GM21526 (cell line): ENCODE results near the gene PLA2G4E.

ENCODE experiments used
- ATAC-seq: cut with Tn5 transposase; IDR thresholded peaks from one replicate; pipeline ENCODE4 v1.9.1; 2021; ENCODE audit warnings: moderate library complexity; ENCODE audit not compliant: unreplicated experiment, low FRiP score

PLA2G4E gene

DNA sequence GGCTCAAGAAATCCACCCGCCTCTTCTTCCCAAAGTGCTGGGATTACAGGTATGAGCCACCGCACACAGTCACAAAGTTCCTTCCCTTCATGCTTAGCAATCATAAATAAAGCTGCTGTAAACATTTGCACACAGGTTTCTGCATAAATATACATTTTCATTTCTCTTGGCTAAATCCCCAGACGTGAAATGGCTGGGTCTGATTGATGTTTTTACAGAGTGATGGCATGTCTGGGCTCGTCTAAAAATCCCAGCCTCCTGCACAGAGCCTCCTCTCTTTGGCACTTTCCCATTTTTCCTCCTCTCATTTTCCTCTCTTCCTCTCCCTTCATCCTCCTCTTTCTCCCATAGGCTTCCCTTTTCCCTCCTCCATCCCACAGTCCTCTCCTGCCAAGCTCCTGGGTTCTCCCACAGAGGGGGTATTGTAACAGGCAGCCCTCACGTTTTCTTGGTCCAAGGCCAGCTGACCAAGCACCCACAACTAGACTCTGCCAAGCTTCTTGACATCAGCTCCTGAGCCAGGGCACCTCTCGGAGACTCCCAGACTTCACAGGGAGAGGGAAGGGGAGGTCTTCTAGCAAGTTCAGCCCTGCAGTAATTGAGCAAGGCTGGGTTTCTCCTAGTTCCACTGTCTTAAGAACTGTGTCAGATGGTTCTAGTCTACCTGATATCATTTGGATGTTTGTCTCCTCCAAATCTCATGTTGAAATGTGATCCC lies 10.5 kb upstream of the PLA2G4E start:
- ATAC-seq: no peak

DNA sequence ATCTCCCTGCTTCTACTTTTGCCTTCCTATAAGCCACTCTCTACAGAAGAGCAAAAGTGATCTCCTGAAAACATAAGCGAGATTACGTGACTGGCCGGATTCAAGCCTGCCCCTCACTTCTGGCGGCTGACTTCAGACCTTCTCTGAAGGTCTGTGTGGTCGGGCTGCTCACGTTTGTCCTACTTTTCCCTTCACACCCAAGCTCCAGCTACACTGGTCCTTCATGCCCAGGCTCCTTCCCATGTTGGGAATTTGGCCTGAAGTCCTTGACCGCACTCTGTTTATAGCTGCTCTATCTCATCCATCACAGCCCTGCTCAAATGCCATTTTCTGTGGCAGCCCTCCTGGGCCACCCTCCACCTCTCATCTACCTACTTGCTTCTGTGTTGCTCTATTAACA lies 6.7 kb upstream of the PLA2G4E start:
- no peak for ATAC-seq

DNA sequence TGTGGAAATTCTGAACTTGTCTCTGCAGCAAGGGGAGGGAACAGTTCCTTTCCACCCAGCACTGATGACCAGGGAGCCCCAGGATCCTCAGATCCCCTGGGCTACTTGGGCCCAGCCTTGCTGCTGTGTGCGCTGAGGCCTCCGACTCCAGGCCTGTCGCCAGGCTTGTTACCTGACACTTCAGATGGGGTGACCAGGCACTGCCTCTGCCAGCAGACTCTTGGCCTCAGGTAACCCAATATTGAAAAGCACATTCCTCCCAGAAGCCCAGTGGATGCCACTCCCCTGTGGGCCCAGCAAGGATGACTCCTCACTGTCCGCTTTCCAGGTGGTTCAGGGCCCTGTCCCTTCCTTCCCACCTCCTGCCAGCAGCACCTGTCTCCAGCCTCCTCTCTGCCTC lies 3.5 kb upstream of the PLA2G4E start:
- no peak for ATAC-seq

DNA sequence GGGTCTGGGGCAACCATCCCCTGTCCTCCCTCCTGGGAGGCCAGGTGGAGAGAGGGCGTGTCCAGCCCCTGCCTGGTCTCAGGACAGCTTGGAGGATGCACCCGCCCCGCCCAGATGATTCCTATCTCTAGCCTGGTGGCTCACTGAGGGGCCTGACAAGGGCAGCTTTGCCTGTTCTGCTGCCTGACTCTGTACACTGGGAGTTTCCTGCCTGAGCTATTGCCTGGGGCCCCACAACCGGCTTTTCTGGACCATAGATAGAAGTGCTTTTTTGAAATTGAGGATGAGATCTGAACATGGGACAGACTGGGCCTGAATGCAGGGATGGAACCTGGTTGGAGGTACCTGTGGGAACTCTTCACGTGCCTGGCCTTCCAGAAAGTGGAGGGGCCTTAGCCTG lies 751 bp upstream of the PLA2G4E start:
- ATAC-seq: no peak

DNA sequence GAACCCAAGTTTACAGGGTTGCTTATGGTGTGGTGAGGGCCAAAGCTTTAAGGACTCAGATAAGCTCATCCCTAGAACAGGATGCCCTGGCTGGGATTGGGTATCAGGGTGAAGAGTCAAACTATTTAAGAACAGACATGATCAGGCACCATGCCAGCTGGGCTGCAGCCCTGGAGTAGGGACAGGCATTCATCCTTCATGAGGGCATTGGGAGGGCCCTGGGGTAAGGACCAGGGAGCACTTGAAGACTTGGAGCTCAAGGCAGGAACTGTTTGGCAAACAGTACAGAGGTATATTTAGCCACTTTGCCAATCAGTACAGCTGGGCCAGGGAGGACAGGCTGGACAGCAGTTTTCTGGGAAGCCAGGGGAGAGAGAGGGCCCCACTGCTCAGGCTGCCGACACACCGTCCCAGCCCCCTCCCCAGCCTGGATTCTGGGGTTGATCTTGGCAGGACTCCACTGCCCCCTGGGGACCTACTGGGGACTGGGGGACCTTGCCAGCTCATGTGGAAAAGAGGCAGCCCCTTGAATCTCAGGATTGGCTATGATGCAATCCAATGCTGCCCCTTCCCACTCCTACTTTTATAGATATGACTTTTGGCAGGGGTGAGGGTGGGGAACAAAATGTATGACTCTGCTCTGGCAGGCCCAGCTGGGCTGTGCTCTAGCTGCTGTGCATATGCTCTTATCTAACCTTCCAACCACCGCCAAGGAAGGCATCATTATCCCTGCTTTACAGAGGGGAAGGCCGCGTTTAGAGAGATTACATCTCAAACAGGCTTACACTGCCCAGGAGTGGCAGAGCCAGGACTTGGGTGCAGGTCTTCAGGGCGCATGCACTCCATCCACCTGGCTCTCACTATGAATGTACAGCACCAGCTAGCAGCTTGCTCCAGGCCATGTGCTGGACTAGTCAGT lies 2.3 kb downstream of the PLA2G4E start:
- no peak for ATAC-seq

DNA sequence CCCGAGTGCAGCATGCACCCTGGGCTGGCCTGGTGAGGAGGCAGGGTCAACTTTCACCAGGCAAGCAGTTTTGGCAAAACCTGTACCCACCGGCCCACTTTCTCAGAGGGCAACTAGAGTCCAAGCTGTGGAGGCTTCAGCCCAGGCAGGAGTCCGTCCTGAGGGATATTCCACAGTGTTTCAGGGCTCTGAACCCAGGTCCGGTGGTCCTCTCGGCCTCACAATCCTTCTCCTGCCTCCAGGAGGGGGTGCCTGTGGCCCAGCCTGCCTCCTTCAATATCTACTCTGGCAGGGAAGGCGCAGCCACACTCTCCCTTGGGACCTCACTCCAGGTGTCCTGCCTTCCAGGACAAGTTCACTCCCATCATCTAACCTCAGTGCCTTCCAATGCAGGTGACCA lies 3.9 kb downstream of the PLA2G4E start:
- no peak for ATAC-seq

DNA sequence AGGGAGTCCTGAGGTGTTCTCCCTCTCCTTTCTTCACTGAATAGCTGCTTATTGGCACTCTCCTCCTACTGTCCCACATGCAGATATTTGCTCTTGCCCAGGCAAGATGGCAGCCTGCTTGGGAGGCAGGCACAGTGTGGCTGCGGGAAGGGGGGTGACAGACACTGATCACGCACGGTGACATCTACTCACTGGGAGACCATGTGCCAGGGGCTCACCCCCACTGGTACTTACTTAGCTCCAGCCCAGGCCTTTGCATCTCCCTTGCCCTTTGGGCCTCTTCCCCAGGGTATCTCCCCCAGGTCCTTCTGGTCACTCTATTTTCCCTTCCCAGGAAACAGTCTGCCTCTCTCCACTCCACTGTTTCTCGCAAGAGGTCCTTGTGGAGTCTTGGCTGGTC lies 6.4 kb downstream of the PLA2G4E start:
- no peak for ATAC-seq

DNA sequence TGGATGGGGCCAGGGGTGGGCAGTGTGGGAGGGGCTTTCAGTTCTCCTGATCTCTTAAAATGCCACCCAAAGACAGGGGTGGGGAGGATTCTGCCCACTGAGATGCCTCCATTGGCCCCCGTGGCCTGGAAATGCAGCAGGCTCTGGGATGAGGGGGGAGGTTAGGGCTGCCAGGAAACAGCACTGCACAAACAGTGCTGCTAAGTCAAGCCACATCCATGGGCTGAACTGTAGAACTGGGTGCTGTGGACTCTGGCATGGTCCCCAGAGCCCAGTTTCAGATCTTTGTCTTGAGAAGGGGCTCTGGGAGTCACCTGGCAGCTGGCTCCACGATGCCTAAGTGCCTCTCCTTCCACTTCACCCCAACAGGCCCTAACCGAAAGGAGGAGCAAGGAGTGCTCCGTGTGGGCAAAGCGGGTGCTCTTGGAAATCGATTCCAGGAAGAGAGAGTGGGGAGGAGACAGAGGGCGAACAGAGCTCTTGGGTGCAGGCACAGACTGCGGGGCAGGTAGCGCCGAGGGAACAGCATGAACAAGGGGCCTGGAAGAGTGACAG lies 7.8 kb downstream of the PLA2G4E start:
- no peak for ATAC-seq

DNA sequence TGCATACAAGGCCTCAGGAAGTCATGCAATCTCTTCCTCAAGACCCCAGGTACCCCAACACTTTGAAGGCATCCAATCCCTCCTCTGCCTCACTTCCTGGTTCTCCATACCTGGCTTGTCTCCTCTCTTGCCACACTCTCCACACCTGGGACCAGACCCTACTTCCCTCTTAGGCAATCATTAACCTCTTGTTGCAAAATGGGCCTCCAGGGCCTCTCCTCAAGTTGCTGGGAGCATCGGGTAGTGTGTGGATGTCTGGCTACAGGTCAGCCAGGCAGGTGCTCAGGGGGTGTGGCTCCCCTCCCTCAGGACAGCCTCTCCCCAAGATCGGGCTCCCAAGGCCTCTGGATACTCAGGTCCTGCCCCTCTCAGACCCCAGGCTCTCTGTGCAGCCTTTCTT lies 8.6 kb downstream of the PLA2G4E start:
- no peak for ATAC-seq

DNA sequence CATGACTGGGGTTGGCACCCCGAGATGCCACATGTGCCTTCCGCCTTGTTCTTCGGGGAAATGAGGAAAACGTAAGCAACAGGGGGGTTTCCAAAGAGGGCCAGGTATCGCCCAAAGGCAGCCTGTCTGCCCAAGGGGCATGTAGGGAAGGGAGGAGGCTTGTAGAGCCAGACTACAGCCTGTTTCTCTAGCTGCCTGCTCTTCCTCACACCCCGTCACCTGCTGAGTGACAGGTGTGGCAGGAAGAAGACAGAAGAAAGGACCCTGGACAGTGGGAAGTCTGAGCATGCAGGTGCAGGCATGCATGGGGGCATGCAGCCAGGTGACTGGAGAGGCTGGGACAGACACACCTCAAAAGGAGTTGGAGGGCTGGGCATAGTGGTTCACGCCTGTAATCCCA lies 9.8 kb downstream of the PLA2G4E start:
- ATAC-seq: no peak

DNA sequence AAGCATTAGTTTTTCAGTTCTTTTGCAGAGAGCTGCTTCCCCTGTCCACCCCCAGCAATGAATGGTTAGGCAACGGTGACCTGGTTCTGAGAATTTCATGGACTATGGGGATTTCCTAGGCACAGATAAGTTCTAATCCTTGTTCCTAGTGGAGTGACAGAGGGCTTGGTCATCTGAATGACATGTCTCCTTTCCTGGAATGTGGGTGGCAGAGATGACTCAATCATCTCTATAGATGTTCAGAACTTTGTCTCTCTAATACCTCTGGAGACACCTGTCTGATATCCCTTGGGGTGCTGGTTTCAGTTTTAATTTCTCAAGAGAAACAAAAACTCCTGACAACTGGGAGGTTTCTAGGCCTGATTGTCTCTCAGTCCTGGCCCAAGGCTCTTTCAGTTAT lies 10.4 kb downstream of the PLA2G4E start:
- no peak for ATAC-seq

DNA sequence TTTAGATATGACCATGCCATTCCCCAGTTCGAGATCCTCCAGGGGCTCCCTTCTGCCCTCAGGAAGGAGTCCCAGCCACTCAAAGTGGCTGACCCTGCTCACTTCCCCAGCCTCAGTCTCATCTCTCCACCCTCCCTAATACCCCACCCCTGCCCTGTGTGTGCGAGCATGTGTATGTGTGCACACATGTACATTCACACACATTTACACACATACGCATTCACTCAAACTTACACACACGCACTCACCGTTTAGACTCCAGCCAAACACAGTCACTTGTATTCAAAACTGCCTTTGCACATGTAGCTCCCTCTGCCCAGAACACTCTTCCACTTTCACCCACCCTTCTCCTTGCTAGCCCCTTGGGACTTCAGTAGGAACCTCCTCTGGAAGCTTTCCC lies 11.4 kb downstream of the PLA2G4E start:
- no peak for ATAC-seq

DNA sequence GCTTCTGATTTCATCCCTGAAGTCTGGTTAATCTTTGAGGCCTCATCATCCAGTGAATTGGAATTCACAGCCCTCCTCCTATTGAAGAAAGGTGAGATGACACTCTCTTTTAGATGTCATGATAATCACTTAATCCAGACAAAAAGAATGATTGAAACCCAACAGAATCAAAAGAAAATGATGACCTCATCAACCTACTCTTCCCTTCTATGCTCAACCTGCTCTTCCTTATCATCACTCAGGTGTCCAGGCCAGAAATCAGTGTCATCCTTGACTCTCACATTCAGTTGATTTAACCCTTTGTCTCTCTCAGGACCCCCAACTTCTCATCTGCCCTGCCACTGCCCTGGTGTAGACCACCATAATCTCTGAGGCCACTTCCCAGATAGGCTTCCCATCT lies 11.8 kb downstream of the PLA2G4E start:
- no peak for ATAC-seq

DNA sequence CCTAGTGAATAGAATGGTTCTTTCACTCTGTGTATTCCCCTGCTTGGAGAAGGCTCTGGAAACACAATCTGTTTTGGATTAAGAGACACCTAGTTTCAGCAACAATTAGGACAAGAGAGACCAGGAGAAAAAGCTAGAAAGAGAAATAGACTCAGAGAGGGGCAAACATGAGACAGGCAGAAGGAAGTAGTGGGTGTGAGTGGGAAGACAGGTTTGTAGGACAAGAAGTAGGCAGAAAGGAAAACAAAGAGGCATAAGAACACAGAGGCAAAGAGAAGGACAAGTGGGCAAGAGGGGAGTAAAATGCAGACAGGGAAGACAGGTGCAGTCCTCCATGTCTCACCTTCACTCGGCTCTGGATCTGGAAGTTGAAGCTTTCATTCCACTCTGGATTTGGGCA lies 13.5 kb downstream of the PLA2G4E start:
- ATAC-seq: no peak

DNA sequence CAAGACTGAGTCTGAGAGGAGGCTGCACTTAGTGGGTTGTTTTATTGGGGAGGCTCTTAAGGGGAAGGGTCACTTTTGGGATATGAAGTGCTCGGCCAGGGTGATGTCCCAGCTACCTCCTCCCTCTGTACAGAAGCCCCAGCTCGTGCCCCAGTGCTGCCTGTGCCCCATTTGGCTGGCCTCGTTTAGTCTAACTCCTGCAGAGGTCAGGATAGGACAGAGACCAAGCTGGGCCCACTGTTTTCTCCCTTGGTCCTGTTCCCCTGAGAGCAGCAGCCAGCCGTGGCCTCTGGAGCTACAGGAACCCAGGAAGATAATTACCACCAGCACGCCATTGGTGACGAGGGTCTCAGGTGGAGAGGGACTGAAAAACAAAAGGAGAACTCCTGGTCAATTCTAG lies 18.5 kb downstream of the PLA2G4E start:
- no peak for ATAC-seq

DNA sequence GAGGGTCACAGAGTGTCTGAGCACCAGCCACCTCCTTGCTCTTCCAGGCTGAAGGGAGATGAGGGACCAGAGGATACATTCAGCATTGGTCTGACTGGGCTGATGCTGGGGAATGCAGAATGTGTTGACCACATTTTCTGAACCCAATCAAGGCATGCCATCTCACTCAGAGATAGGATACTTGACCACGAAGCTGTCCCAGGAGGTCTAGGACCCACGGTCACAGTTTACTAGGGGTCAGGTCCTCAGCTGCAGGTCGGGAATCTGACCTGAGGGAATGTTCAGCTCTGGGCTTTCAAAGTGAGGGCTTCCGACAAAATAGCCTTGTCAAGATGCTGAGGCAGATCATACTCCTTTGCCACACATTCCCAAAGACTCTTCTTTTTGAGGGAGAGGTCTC lies 19.6 kb downstream of the PLA2G4E start:
- ATAC-seq: no peak

DNA sequence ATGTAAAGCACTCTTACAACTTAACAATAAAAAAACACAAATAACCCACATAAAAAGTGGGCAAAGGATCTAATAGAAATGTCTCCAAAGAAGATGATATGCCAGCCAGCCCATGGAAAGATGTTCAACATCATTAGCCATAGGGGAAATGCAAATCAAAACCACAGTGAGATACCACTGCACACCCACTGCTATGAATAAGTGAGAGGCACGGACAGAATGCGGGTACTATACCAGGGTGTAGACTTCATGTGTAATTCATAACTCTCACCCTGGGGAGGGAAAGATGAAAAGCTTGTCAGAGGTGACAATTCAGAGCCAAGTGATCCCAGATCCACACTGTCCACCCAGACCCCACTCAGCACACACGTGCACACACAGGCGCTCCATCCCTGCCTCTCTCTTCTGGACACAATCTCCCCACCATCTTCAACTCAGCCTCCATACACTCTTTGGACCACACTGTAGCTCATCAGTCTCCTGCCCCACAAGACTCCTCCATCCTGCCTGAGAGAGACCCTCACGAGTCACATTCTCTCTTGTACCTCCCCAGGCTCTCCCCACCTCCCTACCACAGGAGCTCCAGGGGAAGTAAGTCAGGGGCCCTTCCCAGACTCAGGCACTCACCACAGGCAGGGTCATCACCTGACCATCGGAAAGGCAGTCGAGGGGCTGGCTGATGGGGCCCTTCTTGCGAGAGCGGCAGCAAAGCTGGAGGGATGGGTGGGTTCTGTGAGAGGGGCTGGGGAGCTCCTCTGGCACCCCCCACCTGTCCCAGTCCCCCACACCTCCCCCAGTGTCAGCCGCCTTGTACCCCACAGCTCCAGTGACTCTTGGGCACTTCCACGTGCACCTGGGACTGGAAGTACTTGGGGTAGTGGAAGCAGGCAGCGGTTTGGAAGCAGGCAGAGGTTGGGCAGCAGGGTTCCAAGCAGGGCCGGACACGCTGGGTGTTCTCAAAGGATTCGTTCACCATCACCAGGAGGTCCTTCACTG lies 21.3 kb downstream of the PLA2G4E start:
- no peak for ATAC-seq

DNA sequence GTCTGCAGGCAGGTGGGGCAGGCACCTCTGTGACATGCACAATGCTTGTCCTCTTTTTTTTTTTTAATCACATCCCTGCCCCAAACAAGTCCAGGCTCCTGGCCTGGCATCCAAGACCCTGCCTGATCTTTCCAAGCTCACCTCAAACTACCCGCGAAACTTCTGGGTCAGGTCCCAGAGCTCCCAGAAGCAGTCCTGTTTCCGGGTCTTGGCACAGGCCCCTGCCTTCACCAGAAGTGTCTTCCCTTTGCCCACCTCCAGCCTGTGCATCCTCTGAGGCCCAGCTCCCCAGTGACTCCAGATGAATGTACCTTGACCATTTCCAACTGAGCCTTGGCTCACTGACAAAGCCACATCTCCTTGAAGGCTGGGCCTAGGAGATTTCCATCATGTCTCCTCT lies 23.0 kb downstream of the PLA2G4E start:
- no peak for ATAC-seq

DNA sequence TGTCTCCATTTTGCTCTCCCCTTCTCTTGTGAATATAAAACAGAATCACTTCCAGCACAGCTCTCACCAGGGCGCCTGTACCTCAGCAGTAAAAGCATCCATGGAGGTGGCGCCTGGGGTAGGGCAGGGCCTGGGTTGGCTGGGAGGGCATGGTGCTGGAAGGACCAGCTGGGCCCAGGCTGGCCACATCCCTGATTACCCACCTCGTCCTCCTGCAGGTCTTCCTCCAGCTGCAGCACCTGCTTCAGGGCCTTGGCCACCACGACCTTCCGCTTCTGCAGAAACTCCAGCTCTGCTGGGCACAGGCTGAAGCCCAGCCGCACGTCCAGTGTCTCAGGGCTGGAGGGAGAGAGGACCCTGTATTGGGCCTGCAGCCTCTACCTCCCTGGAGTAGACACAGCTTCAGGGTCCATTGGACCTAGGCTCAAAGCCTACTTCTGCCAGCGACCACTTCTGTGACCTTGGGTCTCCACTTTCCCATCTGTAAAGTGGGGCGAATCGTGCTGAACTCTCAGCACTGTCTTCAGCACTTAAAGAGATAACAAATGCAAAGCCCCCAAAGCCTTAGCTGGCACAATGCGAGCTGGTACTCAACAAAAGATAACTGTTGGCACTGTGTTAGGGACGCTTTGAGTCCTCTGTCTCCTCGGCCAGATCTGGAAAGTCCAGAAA lies 23.8 kb downstream of the PLA2G4E start:
- no peak for ATAC-seq

DNA sequence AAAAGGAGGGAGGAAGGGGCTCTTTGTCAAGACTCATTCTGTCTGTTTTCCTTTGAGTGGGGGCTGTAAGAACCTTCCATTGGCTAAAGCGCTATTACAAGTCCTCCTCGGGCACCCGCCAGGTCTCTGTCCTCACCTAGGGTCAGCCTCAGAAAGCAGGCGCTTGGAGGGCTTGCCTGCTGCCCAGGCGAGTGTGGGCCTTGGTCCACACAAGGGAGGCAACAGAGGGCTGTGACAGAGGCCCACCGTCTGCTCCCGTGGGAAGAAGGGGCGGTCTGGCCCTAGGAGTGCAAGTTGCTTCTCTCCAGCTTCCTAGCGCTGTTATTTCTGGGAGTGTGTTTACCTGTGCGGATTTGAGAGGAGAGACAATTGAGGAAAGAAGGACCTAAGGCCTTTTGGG lies 24.5 kb downstream of the PLA2G4E start:
- no peak for ATAC-seq
